ENCODE results near the gene MRPL21.

MRPL21 gene

DNA sequence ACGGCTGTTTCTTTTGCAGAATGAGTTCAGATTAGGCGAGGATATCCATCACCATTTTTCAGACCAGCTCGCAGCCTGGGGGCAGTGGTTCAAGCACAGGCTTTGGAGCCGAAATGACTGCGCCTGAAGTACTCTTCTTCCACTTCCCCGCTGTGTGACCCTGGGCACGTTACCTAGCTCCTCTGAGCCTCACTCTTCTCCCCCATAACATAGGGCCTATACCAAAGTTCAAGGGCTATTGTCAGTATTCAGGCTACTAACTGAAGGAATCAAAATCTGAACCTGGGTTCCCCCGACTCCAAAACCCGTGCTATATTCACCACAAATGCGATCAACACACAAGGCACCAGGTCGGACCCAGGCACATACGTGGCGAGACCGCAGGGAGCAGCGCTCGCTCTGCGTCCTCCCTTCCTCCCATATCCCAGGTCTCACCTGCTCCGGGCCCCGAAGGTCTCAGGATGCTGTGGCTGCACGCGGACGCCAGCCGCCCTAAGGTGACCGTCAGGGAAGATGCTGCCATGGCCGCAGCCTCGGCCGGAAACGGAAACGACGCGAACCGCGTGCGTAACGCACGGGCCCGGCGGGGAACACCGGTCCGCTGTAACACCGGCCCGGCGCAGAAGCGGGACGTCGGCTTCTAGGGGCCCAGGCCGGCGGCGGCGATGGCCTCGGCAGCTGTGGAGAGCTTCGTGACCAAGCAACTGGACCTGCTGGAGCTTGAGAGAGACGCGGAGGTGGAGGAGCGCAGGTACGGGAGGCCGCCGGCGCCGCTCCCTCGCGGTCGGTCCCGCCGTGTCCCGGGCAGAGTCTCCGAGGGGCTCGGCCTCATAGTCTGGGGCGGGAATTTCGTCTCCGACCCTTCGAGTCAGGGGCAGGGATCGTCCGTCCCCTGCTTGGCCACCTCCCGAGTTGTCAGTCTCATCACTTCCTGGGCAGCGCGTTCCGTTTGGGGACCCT lies at the start of gene MRPL21, which contains the start of gene IGHMBP2:
Gene MRPL21 (minus strand): TSS at position 545 of the 960 bp plus-strand sequence. CDS start 22 bp downstream, at position 523.
Gene IGHMBP2 (plus strand): TSS at position 604 of the 960 bp plus-strand sequence. CDS start 62 bp downstream, at position 666.
- in situ Hi-C loops (cut with MboI; ENCODE audit: low sequenced_read_pairs), result no loop called here

DNA sequence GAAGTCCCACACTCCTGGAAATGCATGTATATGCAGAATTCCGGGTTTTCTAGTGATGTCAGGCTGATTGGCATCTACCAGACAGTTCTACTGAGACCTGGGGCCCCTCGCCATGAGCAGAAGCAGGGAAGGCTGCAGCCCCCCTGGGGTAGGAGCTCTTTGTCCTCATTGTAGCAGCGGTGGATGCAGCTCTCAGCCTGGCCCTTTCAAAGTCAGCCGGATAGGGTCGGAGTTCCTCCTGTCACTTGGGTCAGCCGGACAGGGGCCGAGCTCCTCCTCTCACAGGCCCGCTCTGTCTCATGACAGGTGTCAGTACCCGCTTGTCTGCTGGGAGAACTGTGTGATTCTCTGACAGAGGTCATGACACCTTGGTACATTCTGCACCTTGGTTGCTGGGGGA lies 47.1 kb upstream of the MRPL21 start:
- in situ Hi-C loops (cut with MboI; ENCODE audit: low sequenced_read_pairs), result no loop called here

DNA sequence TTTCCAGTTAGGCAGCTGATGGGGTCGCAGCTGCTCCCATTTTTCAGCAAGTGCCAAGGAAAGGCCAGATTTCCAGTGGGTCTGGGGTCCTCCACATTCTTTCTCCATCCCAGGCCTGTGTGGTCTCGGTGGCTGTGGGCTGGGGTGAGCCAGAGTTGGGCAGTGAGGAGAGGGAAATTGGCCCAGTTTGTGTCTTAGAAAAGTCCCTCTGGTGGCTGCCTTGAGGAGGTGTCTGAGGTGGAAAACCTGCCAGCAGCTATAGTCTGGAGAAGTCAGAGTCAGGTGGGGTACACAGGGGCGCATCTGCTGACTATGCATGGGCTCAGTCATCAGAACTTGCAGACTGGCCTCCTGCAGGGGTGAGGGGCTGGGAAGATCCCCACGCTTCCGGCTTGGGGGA lies 46.6 kb upstream of the MRPL21 start:
- in situ Hi-C loops (cut with MboI; ENCODE audit: low sequenced_read_pairs), result no loop called here

DNA sequence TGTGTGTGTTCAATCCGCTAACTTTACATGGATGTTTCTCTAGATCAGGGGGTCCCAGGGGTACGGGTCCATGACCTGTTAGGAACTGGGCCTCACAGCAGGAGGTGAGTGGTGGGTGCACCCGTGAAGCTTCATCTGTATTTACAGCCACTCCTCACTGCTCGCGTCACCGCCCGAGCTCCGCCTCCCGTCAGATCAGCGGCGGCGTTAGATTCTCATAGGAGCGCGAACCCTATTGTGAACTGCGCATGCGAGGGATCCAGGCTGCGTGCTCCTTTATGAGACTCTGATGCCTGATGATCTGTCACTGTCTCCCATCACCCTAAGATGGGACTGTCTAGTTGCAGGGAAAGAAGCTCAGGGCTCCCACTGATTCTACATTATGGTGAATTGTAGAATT lies 45.3 kb upstream of the MRPL21 start:
- in situ Hi-C loops (cut with MboI; ENCODE audit: low sequenced_read_pairs), result no loop called here

DNA sequence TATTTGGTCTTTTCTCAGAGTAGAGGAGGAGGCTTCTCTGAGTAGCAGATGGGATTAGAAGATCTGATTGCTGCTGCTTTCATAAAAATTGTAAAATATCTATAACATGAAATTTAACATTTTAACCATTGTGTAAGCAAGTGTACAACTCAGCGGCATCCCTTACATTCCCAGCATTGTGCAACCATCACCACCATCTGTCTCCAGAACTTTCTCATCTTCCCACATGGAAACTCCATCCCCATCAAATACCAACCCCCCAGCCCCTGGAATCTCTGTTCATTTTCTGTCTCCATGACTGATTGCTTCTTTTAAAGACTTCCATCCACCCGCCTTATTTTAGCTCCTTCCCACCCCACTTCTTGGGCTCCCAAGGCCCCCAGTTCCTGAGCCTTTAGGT lies 44.9 kb upstream of the MRPL21 start:
- in situ Hi-C loops (cut with MboI; ENCODE audit: low sequenced_read_pairs), result no loop called here

DNA sequence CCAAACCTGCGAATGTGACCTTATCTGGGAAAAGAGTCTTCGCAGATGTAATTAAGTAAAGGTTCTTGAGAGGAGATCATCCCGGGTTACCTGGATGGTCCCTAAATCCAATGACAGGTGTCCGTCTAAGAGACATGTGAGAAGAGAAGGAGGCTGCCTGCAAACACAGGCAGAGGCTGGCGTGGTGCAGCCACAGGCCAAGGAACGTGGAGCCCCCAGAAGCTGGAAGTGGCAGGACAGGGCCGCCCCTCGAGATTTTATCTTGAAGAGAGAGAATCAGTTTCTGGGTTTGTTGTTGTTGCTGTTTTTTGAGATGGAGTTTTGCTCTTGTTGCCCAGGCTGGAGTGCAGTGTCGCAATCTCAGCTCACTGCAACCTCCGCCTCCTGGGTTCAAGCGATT lies 43.5 kb upstream of the MRPL21 start:
- in situ Hi-C loops (cut with MboI; ENCODE audit: low sequenced_read_pairs), result no loop called here

DNA sequence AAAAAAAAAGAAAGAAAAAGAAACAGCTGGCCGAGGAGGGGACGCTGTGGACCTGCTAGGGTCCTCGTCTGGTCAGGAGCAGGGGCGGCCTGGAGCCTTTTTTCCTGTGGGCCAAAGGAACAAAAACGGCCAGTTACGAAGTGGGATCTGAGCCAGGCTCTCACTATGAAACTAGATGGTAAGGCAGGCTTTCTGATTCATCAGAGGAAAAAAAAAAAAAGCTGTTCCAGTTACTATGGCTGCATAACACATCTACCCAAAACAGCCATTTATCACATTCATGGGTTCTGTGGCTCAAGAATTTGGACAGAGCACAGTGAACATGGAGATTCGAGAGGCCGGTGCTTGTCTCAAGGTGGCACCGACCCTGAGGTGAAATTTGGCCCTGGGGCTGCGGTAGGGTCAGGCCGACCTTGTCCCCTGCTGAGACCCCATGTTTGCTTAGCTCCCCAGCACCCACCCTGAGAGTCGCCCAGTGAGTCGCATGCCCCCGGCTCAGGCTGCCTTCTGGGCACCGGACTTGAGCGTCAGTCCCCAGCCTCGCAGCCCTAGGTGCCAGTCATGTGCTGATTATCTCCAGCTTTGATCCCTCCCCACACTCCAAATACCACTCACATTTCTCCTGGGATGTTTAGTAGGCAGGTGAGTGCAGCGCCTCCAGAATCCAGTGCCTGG lies 42.9 kb upstream of the MRPL21 start:
- in situ Hi-C loops (cut with MboI; ENCODE audit: low sequenced_read_pairs), result no loop called here

DNA sequence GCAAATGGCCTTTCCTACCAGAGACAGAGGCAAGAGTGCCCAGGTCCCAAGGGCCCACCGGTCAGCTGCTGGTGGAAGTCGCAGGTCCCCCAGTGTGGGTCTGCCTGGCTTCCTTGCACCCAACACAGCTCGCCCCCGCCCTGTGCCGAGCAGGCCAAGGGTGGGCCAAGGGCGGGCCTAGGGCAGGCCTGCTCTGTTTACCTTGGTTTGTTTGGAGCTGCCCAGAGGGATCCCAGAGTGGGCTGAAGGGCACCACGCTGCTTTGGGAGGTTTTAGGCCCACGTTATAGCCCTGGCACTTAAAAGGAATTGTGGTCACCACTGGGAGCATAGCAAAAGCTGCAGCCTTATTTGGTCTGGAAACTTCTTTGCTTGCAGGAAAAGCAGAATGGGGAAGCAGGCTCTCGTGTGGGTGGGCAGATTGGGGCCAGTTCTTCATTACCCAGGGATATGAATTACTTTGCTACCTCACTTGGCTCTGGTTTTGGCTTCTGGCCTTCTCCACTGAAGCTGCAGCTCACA lies 39.2 kb upstream of the MRPL21 start:
- in situ Hi-C loops (cut with MboI; ENCODE audit: low sequenced_read_pairs), result no loop called here

DNA sequence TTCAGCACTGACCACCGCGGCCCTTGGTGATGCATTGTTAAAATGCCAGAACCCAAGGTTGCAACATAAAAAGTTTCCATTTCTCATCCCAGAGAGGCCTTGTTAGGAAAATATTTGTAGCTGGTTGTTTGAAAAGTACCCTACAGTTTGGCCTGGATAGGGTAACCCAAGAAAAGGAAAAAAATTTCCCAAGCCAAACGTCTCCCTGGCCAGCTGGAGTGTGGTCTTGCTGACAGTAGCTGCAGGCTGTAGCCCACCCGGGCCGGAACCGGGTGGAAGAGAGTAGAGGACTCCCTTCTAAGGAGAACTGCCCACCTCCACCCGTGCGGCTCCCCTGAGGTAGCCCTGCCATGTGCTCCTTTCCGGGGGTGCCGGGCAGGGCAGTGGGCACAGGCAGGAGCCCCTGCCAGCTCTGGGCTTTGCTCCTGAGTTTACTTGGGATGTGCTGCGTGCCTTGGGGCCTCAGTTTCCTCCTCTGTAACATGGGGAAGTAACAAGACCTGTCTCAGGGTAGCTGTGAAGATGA lies 38.5 kb upstream of the MRPL21 start:
- in situ Hi-C loops (cut with MboI; ENCODE audit: low sequenced_read_pairs), result no loop called here

DNA sequence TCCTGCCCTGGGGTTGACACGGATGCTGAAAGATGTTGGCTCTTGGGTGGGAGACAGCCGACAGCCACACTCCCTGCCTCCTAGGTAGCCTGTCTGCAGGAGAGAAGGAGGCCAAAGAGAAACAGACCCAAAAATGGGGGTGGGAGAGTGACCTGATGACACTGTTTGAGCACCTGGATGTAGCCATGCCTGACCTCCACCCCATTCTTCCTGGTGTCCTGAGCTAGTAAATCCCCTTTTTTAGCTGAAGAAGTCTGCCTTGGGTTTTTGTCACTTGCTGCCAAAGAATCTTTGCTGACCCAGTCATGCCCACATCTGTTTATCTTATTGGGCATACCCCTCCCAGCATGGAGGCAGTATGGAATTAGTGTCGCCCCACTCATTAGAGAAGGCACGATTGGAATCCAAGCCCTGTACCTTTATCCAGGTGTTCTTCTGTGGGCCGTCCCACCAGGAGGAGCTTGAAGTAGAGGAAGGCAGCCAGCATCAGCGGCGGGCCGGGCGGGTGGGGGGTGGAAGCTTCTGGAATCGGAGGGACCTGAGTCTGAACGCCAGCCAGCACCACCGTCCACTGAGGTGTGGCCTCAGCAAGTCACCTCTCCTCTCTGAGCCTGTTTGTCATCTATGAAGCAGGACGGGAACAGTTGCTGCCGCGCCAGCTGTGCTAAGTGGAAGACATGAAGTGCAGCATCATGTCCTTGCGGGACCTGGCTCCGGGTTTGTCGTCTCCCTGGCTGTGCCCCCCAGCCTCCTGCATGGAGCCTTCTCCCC lies 37.9 kb upstream of the MRPL21 start:
- in situ Hi-C loops (cut with MboI; ENCODE audit: low sequenced_read_pairs), result no loop called here

DNA sequence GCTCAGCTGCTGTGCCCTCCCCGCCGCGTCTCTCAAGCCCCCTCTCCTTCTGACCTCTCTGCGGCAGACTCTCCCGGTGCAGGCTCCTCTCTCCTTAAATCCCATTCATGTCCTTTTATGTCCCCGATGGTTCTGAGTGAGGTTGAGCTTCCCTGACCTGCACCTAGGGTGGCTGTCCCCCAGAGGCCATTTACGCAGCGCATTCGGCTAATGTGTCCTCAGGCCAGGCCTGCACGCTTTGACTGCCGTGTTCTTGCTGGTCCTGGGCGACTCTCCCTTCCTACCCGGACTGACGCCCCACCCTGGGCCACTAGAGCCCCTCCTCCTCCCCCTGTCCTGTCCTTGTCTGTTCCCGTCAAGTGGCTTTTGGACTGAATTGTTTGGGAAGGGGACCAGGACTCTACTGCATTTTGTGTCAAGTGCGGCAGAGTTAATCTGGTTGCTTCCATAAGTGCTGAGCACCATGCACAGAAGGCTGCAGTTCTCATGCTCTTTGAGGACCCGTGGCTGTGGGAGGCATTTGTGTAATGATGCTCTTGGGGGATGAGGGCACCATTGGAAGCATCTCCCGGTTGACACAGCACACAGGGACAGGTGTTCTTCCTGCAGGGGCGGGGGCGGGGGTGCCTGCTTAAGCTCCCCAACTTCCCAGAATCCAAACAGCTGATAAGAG lies 37.2 kb upstream of the MRPL21 start:
- in situ Hi-C loops (cut with MboI; ENCODE audit: low sequenced_read_pairs), result no loop called here

DNA sequence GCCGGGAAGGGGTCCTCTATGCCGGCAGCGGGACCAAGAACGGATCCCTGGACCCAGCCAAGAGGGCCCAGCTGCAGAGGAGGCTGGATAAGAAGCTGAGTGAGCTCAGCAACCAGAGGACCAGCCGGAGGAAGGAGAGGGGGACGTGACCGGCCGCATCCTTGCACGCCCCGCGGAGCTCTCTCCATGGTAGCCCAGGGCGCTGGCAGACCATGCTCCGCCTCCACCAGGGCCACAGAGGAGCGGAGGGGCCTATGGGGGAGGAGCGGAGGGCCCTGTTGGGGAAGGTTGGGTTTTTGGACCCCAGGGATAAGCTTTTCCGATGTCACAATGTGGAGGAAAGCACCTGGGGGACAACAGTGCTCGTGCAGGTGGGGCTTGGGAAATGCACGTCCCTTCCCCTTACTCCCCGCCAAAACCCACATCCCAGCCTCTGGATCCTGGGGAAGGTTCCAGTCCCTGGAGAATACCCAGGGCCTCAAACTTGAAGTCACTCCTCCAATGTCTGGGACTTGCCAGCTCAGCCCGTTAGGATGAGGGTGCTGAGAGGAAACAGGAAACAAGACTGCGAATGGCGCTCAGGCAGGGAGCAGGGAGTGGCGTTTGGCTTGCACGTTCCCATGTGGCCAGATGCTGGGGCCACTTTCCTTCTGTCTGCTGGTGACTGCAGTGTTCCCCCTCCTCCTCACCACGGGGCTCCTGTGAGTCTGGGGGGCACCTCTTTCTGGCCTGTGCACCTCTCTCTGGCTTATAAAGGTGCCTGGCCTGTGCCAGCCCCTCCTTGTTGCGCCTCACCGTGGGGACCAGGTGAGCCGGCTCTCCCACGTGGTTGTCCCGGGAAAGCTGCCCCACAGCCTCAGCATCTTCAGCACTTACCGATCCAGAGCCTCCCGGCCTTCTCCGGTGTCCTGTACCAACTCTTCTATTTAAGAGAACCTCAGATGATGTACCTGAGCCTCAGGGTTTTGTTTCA lies 36.2 kb upstream of the MRPL21 start:
- in situ Hi-C loops (cut with MboI; ENCODE audit: low sequenced_read_pairs), result no loop called here

DNA sequence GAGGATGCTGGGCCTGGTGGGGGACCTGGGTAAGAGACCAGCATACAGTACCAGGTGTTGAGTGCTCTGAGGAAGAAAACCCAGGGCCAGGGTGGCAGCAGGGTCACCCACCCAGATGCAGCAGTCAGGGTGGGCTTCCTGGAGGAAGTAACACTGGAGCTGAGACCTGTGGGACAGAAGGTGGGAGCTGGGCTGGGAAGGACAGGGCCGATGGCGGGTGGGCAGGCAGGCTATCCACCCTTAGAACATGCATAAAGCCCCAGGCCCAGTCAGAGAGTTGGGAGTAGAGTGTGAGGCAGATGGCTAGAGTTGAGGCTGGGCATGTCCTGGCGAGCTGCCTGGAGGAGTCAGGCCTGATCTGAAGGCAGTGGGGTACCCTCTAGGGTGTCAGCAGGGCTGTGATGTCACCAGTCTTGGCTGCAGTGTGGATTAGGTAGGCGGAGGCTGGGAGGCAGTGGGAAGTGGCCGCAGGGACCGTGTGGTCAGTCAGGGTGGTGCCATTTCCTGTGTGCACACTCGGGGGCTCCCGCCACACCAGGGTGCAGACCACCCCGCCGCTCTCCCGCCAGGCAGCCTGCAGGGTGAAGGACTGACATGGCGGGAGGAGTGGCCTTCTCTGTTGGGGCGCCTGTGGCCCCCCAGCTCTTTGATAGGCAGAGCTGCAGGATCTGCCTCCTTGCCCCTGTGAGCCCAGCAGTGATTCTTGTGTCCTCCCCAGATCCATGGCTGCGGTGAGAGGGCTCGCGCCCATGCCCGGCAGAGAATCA lies 35.4 kb upstream of the MRPL21 start:
- in situ Hi-C loops (cut with MboI; ENCODE audit: low sequenced_read_pairs), result no loop called here

DNA sequence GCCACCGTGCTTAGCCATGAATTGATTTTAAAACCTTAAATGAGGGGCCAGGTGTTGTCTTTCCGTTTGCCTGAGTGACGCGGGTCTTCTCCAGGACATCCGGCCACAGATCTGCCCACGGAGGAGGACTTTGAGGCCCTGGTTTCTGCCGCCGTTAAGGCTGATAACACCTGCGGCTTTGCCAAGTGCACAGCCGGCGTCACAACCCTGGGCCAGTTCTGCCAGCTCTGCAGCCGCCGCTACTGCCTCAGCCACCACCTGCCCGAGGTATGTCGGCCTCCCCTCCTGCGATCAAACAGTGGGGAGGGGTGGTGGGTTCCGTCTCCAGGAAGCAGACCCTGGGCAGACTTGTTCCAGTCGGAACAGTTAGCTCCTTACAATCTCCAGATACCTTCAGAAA lies 34.5 kb upstream of the MRPL21 start:
- in situ Hi-C loops (cut with MboI; ENCODE audit: low sequenced_read_pairs), result no loop called here

DNA sequence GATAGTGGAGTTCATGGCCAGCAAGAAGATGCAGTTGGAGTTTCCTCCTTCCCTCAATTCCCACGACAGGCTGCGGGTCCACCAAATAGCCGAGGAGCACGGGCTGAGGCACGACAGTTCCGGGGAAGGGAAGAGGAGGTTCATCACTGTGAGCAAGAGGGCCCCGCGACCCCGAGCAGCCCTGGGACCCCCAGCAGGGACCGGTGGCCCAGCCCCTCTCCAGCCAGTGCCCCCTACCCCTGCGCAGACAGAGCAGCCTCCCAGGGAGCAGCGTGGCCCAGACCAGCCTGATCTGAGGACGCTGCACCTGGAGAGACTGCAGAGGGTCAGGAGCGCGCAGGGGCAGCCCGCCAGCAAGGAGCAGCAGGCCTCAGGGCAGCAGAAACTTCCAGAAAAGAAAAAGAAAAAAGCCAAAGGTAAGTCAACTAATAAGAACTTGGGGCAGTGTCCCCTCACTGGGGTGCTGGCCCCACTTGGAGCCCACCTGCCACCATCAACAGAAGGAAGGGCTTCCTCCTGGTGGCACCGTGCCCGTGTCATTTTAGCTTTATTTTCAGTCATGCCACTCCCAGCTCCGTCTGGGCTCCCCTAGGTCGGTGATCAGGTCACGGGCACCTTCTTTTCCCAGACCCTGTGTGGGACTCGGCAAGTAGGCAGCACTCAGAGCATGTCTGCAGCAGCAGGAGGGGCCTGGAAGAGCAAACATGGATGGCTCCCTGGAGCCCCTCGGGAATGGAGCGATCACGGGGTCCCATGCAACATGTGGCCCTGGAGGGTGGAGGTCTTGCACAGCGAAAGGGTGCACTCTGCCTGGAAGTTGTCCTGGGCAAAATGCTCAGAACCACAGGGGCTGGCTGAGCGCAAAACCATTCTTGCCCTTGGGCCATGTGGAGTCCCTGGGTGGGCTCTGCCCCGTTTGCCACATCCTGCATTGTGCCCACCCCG lies 33.3 kb upstream of the MRPL21 start:
- in situ Hi-C loops (cut with MboI; ENCODE audit: low sequenced_read_pairs), result no loop called here

DNA sequence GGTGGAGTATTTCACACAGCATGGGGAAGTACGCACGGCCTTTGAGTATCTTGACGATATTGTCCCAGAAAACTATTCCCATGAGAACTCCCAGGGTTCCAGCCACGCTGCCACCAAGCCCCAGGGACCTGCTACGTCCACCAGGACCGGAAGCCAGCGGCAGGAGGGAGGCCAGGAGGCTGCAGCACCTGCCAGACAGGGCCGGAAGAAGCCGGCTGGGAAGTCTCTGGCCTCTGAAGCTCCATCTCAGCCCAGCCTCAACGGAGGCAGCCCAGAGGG lies 32.7 kb upstream of the MRPL21 start:
- in situ Hi-C loops (cut with MboI; ENCODE audit: low sequenced_read_pairs), result no loop called here

DNA sequence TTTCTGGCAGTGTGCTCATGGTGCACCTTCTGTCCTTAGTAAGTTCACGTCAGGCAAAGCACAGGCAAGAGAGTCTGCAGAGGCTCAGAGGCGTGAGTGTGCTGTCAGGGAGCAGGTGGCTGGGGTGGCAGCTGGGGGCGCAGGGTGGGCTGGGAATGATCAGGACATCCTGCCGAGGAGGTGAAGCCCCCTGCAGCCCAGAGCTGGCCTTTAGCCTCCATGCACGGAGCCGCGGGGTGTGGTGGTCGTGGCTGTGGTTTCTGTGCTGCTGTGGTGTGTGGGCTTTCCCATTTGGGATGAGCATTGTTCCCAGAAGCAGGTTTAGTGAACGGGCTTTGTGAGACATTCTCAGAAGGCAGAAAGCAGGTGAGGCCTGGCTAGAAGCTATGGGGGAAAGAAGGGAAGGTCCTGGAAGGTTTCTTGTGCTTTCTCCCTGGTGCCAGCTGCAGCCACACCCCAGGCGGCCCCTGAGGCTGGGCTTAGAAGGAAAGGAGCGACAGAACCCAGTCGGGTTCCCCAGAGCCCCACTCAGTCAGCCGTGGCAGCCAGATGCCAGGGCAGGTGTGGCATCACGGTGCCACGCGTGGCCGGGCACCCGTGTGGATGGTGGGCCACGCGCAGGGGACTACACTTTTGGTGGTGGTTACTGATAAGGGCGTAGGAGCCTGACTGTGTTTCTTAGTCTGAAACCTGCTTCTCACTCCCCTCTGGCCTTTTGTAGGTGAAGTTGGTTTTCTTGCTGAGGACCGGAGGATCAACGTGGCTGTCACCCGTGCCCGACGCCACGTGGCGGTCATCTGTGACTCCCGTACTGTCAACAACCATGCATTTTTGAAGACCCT lies 32.1 kb upstream of the MRPL21 start:
- in situ Hi-C loops (cut with MboI; ENCODE audit: low sequenced_read_pairs), result no loop called here
